Spleen (tissue), 7 donors: ENCODE measurements around the gene TRIM36.

Experiments used
- POLR2A ChIP-seq, 3 donors: fragments of 450-650 bp; IDR thresholded peaks; one replicate each; pipeline ENCODE4 v1.5.1; 2017; ENCODE audit warnings: antibody characterized with exemption in 3 of 3, mild to moderate bottlenecking in 1 of 3
- POLR2AphosphoS5 ChIP-seq, 3 donors: sonication (generic); formaldehyde crosslinking; IDR thresholded peaks; one replicate each; pipeline ENCODE4 v1.5.1; 2017; ENCODE audit warnings: antibody characterized with exemption in 3 of 3
- TF ChIP-seq, protein P1 (sequence below), 11 experiments: fragments of 200-600 bp in 7 of 11; fragments of 450-650 bp in 4 of 11; sonication (generic) in 4 of 11; IDR thresholded peaks in 8 of 11; conservative IDR thresholded peaks in 3 of 11; 1 replicate in 7 of 11; 2 replicates in 4 of 11; pipeline versions ENCODE4 v1.4.0 to v1.8.0; 2016 to 2021; ENCODE audit warnings: antibody characterized with exemption in 11 of 11, inconsistent platforms in 4 of 11, mild to moderate bottlenecking in 1 of 11
- donor health status: DM: no; HTN: no; CAD: no; lungs with moderate emphysema.
- donor health status: DM: no; HTN: no; CAD: no.
- donor health status: DM: no; HTN: no; CAD: no.

DNA sequence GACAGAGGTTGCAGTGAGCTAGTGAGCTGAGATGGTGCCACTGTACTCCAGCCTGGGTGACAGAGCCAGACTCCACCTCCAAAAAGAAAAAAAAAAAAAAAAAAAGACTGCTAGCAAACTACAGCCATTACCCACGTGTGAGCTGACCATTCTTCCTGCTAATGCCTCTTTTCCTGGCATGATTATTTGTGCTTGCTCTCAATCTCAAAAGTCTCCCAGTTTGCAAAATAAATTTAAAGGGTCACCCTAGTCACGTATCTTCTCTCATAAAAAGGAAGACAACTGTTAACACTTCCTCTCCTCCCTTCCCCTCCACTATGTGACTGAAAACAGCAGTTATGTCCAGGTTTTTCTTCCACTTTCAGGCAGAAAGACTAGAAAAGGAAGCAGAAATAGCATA lies 37.2 kb downstream of the TRIM36 start:
- TF ChIP-seq, protein P1, sequence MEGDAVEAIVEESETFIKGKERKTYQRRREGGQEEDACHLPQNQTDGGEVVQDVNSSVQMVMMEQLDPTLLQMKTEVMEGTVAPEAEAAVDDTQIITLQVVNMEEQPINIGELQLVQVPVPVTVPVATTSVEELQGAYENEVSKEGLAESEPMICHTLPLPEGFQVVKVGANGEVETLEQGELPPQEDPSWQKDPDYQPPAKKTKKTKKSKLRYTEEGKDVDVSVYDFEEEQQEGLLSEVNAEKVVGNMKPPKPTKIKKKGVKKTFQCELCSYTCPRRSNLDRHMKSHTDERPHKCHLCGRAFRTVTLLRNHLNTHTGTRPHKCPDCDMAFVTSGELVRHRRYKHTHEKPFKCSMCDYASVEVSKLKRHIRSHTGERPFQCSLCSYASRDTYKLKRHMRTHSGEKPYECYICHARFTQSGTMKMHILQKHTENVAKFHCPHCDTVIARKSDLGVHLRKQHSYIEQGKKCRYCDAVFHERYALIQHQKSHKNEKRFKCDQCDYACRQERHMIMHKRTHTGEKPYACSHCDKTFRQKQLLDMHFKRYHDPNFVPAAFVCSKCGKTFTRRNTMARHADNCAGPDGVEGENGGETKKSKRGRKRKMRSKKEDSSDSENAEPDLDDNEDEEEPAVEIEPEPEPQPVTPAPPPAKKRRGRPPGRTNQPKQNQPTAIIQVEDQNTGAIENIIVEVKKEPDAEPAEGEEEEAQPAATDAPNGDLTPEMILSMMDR (IDR thresholded peaks at IDR 0.05 in 8 of 11, conservative IDR thresholded peaks at IDR 0.05 in 3 of 11), result no peak
- no peak for TF ChIP-seq POLR2A (IDR thresholded peaks at IDR 0.05)
- no peak for TF ChIP-seq POLR2AphosphoS5 (IDR thresholded peaks at IDR 0.05)
